ENCODE data around the gene NUP133.

Gene NUP133

DNA sequence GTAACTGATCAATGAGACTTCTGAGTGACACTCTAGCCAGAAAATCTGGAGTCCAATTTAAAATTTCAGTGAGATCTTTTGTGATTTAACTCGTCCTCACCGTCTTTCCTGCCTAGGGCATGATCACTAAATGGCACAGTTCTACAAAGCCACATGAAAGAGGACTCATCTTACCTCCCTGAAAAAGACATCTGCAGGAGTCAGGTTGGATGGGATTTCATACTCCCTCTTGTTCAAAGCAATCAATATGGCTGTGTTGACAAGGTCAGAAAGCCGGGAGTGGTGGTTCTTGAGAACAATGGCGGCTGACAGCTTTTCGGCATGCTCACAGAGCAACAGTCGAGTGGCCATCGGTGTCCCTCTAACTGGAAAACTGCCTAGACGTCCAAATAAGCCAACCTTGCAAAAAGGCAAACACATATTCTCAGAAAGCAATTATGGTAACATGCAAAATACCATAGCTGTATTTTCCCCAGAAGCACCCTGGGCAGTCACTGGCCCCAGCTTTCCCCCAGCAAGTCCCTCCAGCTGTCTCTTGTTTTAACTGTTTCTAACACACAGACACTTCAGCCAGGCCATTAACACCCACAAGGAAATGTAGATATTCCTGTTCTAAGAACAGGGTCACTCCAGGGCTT is 37.6 kb downstream of the NUP133 start:
- TF ChIP-seq, protein P1, sequence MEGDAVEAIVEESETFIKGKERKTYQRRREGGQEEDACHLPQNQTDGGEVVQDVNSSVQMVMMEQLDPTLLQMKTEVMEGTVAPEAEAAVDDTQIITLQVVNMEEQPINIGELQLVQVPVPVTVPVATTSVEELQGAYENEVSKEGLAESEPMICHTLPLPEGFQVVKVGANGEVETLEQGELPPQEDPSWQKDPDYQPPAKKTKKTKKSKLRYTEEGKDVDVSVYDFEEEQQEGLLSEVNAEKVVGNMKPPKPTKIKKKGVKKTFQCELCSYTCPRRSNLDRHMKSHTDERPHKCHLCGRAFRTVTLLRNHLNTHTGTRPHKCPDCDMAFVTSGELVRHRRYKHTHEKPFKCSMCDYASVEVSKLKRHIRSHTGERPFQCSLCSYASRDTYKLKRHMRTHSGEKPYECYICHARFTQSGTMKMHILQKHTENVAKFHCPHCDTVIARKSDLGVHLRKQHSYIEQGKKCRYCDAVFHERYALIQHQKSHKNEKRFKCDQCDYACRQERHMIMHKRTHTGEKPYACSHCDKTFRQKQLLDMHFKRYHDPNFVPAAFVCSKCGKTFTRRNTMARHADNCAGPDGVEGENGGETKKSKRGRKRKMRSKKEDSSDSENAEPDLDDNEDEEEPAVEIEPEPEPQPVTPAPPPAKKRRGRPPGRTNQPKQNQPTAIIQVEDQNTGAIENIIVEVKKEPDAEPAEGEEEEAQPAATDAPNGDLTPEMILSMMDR (IDR thresholded peaks at IDR 0.05): no peak

DNA sequence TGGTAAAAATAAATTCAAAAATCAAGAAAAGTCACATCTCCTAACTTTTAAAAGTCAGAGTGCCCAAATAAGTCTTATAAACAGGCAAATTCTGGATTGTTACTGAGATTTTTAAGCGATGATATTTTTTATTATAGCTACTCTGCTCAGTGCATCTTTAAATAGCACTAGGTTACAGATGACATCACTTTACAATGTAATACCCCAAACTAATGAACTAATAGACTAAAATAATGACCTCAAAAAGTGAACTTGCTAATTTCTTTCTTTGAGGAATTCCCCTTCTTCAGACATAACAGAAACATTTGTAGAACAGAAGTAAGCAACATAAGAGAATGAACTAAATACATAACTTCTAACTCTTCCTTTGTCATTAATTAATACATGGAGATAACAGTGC is 41.3 kb downstream of the NUP133 start:
- TF ChIP-seq, protein P1 (IDR thresholded peaks at IDR 0.05): no peak

DNA sequence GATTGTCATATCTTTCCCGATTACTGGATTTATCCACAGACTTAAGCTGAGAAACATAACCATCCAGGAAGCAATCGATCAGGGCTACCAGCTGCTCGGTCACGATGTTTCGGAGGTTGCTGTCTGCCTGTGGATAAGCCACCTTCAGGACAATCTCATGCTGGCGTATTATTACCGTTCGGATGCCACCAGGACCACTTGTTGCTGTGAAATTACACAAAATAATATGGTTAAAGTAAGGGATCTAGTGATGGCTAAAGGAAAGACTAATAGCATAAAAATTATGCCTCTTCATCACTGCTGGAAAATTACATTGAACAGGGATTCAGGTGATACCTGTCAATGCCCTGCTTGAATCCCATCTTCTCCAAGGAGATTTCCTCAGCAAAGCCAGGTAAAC is 43.5 kb downstream of the NUP133 start:
- TF ChIP-seq, protein P1 (IDR thresholded peaks at IDR 0.05): no peak

- TF ChIP-seq, protein P1 (IDR thresholded peaks at IDR 0.05): no peak
Measured at GRCh38 chr1:229461032-229461668, 47.0 kb downstream of the NUP133 start.

GRCh38 chr1:229459815-229460214 is 48.3 kb downstream of the NUP133 start:
- TF ChIP-seq, protein P1 (IDR thresholded peaks at IDR 0.05): no peak

GRCh38 chr1:229457436-229457835 is 50.7 kb downstream of the NUP133 start:
- TF ChIP-seq, protein P1 (IDR thresholded peaks at IDR 0.05): no peak

DNA sequence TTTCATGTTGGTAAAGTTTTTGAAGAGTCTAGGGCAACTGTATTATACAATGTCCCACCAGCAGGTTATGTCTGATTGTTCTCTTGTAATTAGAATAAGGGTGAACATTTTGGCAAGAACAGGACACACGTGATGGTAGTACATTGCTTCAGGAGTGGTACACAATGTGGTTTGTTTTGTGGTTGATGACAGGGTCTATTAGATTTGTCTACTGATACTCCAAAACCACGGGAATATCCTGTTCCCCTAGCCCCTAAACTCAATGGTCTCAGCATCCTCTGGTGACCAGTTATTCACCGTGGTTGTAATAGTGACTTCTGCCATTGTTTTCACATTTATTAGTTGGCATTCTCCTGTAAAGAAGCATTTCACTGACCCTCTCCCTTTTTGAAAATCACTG is 52.1 kb downstream of the NUP133 start:
- TF ChIP-seq, protein P1 (IDR thresholded peaks at IDR 0.05): no peak
